CD4-positive, alpha-beta T cell treated with Interleukin-21 for 1 hour (primary cell): Measurements from ENCODE around the gene ADAM21.
"Not testable (repeated sequence)": the region's sequence is repeated elsewhere in the genome, so short reads cannot be mapped to it uniquely, and the experiment has no call there.

Source experiments
- DNase-seq: peaks from one replicate; pipeline ENCODE4 v3.0.0-alpha.2; 2020

The ADAM21 gene

GRCh38 chr14:70477356-70478105 is 25.6 kb downstream of the ADAM21 start:
- not testable (repeated sequence) for DNase-seq

- DNase-seq, result no peak
These were observed 37.7 kb downstream of the ADAM21 start for GRCh38 chr14:70489579-70490200.

- DNase-seq, result no peak
These were observed 46.2 kb downstream of the ADAM21 start for GRCh38 chr14:70498191-70498590.
